ENCODE data around the gene SMURF1. TPM values are rescaled to one million over a fixed set of nuclear protein-coding genes. Genes with fewer than 3 reads are reported as not detected.

The SMURF1 gene
- polyA plus RNA-seq, 1 donor from 2014 or later, result 22.9 TPM

DNA sequence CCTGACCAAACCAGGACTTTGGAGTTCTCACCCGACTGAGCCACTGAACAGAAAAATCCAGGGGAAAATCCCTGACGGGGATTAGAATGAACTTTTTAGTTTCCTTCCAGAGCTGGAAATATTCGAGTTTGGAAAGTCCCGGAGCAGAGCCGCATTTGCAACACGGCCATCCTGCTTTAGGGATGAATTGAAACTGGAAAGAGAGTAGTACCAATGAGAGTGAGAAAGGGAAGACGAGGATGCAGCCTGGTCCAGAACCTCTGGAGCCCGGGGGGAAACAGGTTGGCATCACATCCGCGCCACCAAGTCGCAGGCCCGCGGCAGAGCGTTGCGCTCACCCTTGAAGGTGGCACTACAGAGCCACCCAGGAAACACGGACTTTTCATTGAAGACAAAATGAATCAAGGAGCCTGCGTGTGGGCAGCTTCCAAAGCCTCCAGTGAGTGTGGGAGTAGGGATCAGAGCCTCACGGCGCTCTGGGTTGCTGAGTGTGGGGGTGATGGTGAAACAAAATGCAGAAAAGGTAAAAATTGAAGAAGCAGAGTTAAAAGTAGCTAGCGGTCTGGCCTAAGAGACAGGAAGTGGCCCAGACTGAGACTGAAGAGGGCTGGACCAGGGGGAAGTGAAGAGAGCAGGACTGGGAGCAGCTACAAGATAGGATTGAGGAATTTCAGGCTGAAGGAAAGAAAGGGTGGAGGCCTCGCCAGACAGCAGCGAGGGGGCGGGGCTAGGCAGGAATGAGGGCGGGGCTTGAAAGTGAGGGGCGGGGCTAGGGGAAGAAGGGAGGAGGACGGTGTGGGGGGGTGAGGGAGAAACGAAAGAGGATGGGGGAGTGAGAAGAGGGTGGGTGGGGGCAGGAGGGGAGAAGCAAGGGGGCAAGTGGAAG lies 1.8 kb downstream of the SMURF1 start:
- Histone ChIP-seq H3K27me3 (ENCODE audit: insufficient read depth, low read depth, low read length) (no peaks in the 10 kb centered on the region), H3K9ac (ENCODE audit: low read length) (peak overlapping the region; percentile 35), H2AFZ (ENCODE audit: low read depth, low read length) (no peak overlapping the region), H3F3A (ENCODE audit: insufficient read depth, low read length, poor library complexity, severe bottlenecking) (no peaks in the 10 kb centered on the region), H3K4me2 (ENCODE audit: low read length) (peak overlapping the region; percentile 46), H3K36me3 (ENCODE audit: insufficient read depth, low read length) (no peaks in the 10 kb centered on the region), H3K4me3 (ENCODE audit: low read length) (peak overlapping the region; percentile 73), H3K79me2 (replicated peaks; ENCODE audit: insufficient read depth, low read length) (peaks cover 24% of the 10 kb centered on the region), H3K27ac (ENCODE audit: low read length) (peak overlapping the region; percentile 43), H4K20me1 (ENCODE audit: insufficient read depth) (no peaks in the 10 kb centered on the region), H3K9me3 (ENCODE audit: low read length) (no peaks in the 10 kb centered on the region), H3K9me2 (ENCODE audit: insufficient read depth, low read length) (no peaks in the 10 kb centered on the region)
- TF ChIP-seq MXI1 (conservative IDR thresholded peaks at IDR 0.05; ENCODE audit: poor library complexity, severe bottlenecking), result no peak
- no peak for TF ChIP-seq EP300 (conservative IDR thresholded peaks at IDR 0.05; ENCODE audit: poor library complexity, severe bottlenecking)

DNA sequence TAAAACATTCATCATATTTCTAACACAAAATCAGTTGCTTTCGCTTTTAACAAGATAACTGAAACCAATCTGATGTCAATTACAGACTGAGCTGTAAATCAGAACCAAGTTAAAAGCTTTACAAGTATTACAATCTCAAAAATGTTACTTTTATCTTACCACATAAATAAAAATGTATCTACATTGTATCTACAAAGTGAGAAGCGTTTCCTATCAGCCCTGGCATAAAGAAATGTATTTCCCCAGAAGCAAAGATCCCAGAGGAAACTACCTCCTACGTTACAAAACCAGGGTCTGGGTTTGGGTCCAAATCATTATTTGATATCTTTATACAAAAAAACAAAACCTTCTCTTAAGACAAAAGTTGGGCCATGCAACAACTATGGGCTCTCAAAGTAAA lies 2.6 kb downstream of the SMURF1 start:
- Histone ChIP-seq H3K4me2 (ENCODE audit: low read length) (peak overlapping the region; percentile 46), H4K20me1 (ENCODE audit: insufficient read depth) (no peaks in the 10 kb centered on the region), H3K27me3 (ENCODE audit: insufficient read depth, low read depth, low read length) (no peaks in the 10 kb centered on the region), H3K9me2 (ENCODE audit: insufficient read depth, low read length) (no peaks in the 10 kb centered on the region), H3K27ac (ENCODE audit: low read length) (no peak overlapping the region), H2AFZ (ENCODE audit: low read depth, low read length) (no peak overlapping the region), H3K9me3 (ENCODE audit: low read length) (no peaks in the 10 kb centered on the region), H3K9ac (ENCODE audit: low read length) (no peak overlapping the region), H3K79me2 (replicated peaks; ENCODE audit: insufficient read depth, low read length) (peaks cover 29% of the 10 kb centered on the region), H3K4me3 (ENCODE audit: low read length) (peak overlapping the region; percentile 73), H3F3A (ENCODE audit: insufficient read depth, low read length, poor library complexity, severe bottlenecking) (no peaks in the 10 kb centered on the region), H3K36me3 (ENCODE audit: insufficient read depth, low read length) (no peaks in the 10 kb centered on the region)
- TF ChIP-seq EZH2 (IDR thresholded peaks at IDR 0.05; ENCODE audit: borderline replicate concordance, insufficient read depth, low read length, poor library complexity, severe bottlenecking), result no peak
- TF ChIP-seq, protein P1, sequence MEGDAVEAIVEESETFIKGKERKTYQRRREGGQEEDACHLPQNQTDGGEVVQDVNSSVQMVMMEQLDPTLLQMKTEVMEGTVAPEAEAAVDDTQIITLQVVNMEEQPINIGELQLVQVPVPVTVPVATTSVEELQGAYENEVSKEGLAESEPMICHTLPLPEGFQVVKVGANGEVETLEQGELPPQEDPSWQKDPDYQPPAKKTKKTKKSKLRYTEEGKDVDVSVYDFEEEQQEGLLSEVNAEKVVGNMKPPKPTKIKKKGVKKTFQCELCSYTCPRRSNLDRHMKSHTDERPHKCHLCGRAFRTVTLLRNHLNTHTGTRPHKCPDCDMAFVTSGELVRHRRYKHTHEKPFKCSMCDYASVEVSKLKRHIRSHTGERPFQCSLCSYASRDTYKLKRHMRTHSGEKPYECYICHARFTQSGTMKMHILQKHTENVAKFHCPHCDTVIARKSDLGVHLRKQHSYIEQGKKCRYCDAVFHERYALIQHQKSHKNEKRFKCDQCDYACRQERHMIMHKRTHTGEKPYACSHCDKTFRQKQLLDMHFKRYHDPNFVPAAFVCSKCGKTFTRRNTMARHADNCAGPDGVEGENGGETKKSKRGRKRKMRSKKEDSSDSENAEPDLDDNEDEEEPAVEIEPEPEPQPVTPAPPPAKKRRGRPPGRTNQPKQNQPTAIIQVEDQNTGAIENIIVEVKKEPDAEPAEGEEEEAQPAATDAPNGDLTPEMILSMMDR (IDR thresholded peaks at IDR 0.05; ENCODE audit: poor library complexity, severe bottlenecking), result no peak
- TF ChIP-seq RAD21 (conservative IDR thresholded peaks at IDR 0.05), result no peak
- no peak for TF ChIP-seq EP300 (conservative IDR thresholded peaks at IDR 0.05; ENCODE audit: poor library complexity, severe bottlenecking)
- TF ChIP-seq TAF1 (IDR thresholded peaks at IDR 0.05; ENCODE audit: low read depth), result no peak
- TF ChIP-seq SMC3 (conservative IDR thresholded peaks at IDR 0.05; ENCODE audit: poor library complexity), result no peak
- no peak for TF ChIP-seq POLR2AphosphoS5 (IDR thresholded peaks at IDR 0.05)
- TF ChIP-seq, protein P2, sequence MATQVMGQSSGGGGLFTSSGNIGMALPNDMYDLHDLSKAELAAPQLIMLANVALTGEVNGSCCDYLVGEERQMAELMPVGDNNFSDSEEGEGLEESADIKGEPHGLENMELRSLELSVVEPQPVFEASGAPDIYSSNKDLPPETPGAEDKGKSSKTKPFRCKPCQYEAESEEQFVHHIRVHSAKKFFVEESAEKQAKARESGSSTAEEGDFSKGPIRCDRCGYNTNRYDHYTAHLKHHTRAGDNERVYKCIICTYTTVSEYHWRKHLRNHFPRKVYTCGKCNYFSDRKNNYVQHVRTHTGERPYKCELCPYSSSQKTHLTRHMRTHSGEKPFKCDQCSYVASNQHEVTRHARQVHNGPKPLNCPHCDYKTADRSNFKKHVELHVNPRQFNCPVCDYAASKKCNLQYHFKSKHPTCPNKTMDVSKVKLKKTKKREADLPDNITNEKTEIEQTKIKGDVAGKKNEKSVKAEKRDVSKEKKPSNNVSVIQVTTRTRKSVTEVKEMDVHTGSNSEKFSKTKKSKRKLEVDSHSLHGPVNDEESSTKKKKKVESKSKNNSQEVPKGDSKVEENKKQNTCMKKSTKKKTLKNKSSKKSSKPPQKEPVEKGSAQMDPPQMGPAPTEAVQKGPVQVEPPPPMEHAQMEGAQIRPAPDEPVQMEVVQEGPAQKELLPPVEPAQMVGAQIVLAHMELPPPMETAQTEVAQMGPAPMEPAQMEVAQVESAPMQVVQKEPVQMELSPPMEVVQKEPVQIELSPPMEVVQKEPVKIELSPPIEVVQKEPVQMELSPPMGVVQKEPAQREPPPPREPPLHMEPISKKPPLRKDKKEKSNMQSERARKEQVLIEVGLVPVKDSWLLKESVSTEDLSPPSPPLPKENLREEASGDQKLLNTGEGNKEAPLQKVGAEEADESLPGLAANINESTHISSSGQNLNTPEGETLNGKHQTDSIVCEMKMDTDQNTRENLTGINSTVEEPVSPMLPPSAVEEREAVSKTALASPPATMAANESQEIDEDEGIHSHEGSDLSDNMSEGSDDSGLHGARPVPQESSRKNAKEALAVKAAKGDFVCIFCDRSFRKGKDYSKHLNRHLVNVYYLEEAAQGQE (IDR thresholded peaks at IDR 0.05; ENCODE audit: borderline replicate concordance), result no peak
- TF ChIP-seq MXI1 (conservative IDR thresholded peaks at IDR 0.05; ENCODE audit: poor library complexity, severe bottlenecking), result no peak
